HG03280 (cell line): Measurements from ENCODE around the gene MAFF.
A peak's percentile ranks its signal among the peaks of the same experiment; 100 is the strongest.
"Not testable (repeated sequence)": the region's sequence is repeated elsewhere in the genome, so short reads cannot be mapped to it uniquely, and the experiment has no call there.

Experiments used
- ATAC-seq: cut with Tn5 transposase; IDR thresholded peaks from one replicate; pipeline ENCODE4 v1.9.1; 2021; ENCODE audit warnings: mild to moderate bottlenecking, moderate library complexity; ENCODE audit not compliant: unreplicated experiment

Gene MAFF

DNA sequence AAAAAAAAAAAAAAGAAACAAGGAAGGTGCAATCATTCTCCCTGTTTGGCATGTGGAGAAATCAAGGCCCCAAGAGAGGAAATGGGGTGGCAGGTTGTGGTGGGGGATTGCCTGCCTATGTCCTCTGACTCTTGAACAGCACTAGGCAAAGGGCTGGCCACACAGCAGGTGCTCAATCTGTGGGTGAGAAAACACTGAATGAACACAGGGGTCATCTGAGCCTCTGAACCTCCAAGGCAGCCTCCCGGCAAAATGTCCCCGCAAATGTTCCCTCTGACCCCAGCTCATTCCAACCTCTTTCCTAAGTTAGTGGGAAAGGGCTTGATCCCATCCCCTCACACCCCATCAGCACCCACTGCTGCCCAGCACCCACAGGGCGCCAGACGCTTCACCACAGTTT, 24.8 kb upstream of the MAFF start:
- ATAC-seq, result no peak

DNA sequence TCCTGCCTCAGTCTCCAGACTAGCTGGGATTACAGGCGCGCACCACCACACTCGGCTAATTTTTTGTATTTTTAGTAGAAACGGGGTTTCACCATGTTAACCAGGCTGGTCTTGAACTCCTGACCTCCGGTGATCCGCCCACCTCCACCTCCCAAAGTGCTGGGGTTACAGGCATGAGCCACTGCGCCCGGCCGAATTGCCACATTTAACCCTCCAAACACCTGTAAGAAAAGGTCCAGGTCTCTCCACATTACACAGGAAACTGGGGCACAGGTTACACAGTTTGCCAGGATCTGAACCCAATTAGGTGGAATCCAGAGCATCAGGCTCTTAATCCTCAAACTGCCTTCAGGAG, 24.2 kb upstream of the MAFF start:
- ATAC-seq, result not testable (repeated sequence)

DNA sequence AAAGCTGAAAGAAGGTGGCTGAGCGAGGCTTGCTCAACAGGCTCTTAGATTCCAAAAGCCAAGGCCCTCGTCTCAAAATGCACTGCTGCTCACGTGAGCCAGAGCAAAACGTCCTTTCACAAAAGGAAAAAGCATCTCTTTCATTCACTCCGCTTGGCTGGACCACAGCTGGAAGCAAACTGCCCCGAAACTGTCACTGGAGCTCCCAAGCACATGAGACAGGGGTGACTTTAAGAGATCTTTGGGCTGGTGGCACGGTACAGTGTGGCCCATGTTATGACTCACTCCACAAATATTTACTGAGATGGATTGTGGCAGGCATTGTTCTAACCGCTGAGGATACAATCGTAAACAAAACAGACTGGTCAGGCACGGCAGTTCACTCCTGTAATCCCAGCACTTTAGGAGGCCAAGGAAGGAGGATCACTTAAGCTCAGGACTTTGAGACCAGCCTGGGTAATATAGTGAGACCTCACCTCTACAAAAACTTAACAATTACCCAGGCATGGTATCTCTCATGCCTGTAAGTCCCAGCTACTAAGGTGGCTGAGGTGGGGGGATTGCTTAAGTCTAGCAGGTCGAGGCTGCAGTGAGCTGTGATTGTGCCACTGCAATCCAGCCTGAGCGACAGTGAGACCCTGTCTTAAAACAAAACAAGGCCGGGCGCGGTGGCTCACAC, 23.7 kb upstream of the MAFF start:
- no peak for ATAC-seq

DNA sequence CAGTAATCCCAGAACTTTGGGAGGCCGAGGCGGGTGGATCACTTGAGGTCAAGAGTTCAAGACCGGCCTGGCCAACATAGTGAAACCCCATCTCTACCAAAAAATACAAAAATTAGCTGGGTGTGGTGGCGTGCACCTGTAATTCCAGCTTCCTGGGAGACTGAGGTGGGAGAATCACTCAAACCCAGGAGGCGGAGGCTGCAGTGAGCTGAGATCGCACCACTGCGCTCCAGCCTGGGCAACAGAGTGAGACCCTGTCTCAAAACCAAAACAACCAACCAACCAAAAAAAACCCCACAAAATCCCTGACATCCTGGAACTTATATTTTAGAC, 23.2 kb upstream of the MAFF start:
- not testable (repeated sequence) for ATAC-seq

DNA sequence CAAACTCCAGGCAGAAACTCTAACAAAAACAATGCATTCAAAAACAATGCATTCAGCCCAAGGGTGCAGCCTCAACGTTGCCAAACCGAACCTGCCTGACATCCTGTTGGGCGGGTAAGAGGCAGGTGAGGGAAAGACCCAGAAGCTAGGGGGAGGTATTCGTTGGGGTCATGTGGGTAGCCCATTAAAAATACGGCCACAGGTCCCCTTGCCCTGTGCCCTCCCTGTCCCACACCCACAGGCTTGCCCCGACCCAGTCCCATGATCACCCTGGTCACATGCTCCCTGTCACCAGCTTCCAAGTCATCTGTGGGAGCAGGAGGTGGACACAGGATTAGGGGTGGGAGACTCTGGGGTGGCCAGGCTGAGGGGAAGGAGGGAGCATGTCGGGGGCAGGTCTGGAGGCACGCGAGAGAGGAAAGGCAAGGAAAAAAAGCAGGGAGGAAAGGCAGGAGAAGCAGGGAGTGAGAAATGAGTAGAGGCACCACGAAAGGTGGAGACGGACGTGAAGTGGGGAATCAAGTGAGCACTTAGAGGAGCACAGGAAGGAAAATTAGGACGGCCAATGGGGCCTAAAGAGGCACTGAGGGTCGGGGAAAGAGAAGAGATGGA, 20.8 kb upstream of the MAFF start:
- ATAC-seq, result no peak

DNA sequence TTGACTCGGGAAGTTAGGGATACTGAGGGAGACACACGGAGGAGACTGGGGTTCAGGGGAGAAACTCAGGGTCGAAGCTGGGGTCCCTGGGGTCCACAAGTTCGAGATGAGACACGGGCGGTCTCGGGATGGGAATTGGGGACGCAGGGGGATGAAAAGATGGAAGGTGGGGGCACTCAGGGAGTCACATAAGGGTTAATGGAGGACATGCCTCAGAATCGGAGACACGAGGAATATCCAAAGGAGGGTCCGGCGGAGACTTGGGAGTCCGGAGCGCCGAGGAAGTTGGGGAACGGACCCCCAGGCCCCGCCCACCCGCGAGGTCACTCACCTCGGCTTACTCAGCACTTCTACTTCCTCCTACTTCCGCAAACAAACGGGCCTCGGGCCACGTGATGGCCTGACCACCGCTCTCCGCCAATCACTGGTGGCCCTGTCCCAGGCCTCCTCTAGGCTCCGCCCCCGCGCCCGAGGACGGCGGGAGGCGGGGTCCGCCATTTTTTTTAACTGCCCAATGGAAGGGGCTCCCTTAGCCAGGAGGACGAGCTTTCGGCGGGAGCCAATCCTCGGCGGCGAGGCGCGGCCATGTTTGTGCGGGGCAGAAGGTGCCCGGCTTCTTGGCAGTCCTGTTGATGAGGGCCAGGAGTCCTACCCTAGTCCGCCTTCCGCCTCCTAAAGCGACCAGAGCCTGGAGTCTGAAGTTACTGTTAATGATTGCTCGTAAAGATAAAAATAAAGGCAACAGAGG, 20.2 kb upstream of the MAFF start, which contains the start of gene PLA2G6:
Gene PLA2G6 (minus strand): TSS at position 378 of the 748 bp plus-strand sequence. CDS start 12,404 bp downstream, outside the sequence.
- ATAC-seq, result peak; percentile 86

DNA sequence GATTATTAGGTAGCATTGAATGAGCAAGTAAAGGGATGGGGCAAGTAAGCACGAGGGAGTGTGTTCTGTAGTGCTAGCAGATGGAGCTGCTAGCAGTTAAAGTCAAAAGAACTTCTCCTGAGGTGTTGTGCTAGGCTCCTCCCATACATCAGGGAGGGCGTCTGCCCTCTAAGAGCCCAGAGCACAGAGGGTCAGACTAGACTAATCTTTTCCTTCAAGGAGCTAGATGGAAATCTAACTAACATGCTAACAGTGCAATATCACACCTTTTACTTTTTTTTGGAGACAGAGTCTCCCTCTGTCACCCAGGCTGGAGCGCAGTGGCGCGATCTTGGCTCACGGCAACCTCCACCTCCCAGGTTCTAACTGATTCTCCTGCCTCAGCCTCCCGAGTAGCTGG, 17.0 kb upstream of the MAFF start:
- no peak for ATAC-seq

DNA sequence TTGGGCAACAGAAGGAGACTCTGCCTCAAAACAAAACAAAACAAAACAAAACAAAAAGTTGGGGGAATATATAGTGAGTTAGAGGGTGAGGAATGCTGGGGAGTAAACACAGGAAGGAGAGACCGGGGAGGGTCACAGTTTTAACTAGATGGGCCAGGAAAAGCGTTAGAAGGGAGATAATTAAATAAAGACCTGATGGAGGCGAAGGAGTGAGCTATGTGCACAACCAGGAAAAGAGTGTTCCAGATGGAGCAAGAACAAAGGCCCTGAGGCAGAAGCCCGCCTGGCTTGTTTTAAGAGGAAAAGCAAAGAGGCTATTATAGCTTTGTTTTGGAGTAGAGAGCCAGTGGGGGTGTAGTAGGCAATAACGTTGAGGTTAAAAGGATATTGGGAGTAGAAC, 15.4 kb upstream of the MAFF start:
- no peak for ATAC-seq

DNA sequence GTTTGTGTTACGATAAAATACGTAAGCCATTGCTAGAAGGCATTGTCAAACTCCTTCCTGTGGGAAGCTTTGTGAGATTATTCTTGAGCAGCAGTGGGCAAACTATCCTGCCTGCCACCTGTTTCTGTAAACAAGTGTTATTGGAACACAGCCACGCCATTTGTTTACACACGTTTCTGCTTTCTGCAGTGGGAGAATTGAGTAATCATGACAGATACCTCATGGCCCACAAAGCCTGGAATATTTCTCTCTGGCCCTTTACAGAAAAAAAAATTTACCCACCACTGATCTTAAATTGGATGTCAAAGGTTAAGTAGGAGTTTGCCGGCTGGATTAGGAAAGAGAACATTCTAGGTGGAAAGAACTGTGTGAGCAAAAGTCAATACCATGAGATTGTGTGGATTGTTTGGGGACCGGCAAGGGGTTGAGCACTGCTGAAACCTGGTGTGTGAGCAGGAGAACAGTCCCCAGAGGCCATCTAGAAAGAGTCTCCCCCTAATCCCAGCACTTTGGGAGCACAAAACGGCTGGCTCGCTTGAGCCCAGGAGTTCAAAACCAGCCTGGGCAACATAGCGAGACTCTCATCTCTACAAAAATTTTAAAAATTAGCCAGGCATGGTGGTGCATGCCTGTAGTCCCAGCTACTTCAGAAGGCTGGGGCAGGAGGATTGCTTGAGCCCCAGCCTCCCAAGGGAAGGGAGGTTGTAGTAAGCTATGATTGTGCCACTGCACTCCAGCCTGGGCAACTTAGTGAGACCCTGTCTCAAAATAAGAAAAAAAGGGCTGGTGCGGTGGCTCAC, 14.2 kb upstream of the MAFF start:
- no peak for ATAC-seq

DNA sequence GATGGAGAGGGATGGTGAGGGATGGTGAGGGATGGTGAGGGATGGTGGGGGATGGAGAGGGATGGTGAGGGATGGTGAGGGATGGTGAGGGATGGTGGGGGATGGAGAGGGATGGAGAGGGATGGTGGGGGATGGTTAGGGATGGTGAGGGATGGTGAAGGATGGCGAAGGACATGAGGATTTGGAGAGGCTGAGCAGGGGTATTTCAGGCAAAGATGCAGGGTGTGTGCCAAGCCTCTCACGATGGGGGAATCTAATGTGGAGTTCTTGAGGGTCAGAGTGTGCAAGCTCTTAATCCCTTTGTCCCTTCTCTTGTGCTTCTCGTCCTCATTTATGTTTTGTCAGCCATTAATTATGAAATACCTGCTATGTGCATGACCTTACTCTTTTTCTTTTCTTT, 12.7 kb upstream of the MAFF start:
- no peak for ATAC-seq

DNA sequence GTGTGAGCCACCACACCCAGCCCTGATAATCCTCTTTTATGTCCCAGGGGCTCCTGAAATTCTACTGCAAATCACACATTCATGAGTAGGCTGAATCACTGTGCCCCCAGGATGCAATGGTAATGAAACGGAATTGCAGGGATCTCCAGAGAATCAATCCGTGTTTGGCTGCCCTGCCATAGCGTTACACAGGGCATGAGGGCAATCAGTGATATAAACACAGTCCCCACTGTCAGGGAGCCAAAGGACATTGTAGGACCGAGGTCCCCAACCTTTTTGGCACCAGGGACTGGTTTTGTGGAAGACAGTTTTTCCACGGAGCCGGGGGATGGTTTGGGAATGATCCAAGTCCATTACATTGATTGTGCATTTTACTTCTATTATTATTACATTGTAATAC, 11.2 kb upstream of the MAFF start:
- no peak for ATAC-seq

DNA sequence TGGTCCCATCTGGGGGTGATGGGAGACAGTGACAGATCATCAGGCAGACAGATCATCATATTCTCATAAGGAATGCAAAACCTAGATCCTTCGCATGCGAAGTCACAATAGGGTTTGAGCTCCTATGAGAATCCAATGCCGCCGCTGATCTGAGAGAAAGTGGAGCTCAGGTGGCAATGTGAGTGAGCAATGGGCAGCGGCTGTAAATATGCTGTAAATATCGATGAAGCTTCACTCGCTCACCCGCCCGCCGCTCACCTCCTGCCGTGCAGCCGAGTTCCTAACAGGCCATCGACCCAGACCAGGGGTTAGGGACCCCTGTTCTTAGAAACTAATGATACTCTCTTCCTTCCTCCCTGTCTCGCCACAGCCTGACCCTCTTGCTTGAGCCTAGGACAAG, 10.7 kb upstream of the MAFF start:
- no peak for ATAC-seq

DNA sequence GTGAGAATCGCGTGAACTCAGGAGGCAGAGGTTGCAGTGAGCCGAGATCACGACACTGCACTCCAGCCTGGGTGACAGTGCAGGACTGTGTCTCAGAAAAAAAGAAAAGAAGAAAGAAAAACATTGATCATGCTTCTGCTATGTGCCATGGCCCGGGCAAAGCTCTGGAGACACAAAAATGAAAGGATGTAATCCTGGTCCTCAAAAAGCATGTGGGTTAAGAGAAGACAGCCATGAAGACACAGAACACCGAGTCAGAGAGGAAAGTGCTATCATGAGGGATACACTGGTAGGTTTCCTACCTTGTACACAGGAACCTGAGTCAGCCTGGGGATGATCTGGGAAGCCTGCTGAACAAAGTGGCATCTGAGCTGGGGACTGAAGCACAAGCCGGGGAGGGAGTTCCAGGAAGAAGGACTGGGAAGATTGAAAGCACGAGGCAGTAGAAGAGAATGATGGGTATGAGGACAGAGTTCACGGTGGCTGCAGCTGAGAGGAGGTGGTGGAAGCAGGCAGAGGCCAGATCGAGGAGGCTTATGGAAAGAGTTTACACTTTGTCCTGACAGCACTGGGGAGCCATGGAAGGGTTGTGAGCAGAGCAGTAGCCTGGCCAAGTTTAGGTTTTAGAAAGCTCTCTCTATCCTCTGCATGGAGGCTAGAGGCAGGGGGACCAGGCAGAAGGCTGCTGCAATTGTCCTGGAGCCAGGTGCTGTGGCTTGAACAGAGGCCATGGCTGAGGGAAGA, 9.9 kb upstream of the MAFF start:
- ATAC-seq, result no peak

DNA sequence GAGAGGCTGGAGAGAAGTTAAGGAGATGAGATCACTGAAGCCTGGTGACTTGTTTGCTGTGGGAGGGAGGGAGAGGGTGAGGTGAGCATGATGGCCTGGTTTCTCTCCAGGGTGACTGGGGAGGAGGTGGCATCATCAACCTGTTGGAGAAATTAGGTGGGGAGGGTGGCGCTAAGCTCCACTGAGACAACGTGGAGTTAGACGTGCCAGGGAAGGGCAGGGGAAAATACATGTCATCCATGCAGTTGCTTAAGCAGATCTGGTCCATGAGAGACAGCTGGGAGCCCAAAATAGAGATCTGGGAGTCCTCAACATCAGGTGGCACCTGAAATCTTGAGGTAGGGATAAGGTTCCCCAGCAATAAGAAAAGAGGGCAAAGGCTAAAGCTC, 9.3 kb upstream of the MAFF start:
- ATAC-seq, result no peak

DNA sequence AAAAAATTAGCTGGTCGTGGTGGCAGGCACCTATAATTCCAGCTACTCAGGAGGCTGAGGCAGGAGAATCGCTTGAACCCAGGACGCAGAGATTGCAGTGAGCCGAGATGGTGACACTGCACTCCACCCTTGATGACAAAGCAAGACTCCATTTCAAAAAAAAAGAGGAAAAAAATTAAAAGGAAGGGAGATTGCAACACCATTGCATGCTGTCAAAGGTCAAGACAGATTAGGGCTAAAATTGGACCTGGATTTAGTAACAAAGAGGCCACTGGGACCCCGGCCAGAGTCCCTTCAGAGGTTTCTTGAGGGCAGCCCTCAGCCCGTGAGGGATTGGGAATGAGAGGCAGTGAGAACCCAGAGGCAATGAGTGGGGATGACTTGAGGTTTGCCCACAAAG, 8.2 kb upstream of the MAFF start:
- ATAC-seq, result no peak

DNA sequence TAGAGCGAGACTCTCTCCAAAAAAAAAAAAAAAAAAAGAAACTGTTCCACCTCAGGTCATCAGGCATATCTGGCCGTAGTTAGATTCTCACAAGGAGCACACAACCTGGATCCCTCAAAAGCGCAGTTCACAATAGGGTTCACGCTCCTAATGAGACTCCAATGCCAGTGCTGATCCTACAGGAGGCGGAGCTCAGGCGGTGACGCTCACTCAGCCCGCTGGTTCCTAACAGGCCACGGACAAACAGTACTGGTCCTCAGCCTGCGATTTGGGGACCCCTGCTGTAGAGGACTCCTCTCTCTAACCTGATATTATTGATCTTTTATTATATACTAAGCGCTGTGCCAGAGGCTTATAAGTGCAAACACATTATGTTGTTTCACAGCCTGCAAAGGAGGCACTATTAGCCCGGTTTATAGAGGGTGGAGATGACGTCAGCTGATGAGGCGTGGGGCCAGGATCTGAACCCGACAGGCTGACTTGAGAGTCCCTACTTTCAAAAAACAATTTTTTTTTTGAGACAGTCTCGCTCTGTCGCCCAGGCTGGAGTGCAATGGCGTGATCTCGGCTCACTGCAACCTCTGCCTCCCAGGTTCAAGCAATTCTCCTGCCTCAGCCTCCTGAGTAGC, 4.9 kb upstream of the MAFF start:
- no peak for ATAC-seq

DNA sequence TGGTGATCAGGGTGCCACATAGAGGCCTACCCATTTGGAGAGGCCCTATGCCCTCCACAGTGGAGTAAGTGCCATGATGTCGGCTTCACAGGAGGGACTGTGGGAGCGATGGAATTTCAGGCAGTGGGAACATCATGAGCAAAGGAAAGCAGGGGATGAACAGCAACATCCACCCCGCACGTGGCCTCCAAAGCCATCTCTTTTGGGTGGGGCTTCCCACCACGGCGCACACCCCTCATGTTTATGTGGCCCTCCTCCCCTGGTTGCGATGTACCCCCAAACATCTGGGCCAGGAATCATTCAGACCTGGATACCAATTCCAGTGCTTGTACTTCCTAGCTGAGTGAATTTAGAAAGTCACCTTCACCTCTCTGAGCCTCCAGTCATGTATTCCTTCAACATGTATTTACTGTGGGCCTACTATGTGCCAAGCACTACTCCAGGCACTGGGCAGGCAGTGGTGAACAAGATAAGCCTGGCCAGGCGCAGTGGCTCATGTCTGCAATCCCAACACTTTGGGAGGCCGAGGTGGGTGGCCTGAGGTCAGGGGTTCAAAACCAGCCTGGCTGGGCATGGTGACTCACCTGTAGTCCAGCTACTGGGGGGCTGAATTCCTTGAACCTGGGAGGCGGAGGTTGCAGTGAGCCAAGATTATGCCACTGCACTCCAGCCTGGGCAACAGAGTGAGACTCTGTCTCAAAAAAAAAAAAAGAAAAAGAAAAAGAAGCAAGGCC, 1.8 kb upstream of the MAFF start:
- ATAC-seq, result no peak

DNA sequence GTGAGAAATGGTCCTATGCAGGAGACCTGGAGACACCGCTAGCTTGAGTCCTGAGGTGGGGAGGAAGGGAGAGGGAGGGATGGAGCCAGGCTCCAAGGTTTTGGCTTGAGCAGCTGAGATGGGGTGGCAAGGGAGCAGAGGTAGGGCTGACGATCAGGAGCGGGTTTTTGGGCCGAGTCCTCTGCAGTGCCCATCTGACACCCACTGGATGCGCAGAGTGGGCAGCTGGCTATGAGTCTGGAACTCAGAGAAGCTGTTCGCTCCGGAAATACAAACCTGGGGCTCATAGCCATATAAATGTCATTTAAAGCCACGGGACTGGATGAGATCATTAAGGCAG, 453 bp upstream of the MAFF start:
- ATAC-seq, result no peak

DNA sequence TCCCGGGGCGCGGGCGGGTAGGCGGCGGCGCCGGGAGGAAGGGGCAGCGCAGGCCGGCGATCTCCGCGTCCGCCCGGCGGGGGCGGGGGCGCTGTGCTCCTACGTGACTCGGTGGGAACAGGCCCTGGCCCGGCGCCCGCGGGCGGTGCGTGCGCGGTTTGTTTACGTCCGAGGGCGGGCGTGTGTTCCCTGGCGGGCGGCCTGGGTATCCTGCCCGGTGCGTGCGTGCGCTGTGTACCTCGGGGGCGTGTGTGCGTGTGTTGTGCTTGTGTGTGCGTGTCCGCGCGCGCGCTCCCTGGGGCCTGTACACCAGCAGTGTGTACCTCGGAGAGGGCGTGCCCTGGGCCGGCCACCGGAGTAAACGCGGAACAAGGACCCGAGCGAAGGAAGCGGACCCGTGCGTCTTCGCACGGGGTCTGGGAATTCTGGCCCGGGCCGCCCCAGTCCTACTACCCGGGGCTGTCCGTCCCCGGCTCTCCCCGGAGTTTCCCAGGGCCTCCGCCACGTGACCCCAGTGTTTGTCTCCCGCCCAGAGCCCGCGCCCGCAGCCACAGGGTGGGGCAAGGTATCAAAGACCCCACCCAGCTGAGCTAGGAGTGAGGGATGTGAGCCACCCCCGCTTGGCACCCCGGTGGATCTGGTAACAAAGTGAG, 769 bp downstream of the MAFF start:
- peak; percentile 21 for ATAC-seq
